A204.1 (cell line): ENCODE results near the gene ST6GALNAC3.

Experiments used
- FAIRE-seq: peaks from 2 replicates; lab custom pipeline; 2012; peaks lifted over from hg19 to GRCh38; lab: Jason Lieb, UNC

The ST6GALNAC3 gene

DNA sequence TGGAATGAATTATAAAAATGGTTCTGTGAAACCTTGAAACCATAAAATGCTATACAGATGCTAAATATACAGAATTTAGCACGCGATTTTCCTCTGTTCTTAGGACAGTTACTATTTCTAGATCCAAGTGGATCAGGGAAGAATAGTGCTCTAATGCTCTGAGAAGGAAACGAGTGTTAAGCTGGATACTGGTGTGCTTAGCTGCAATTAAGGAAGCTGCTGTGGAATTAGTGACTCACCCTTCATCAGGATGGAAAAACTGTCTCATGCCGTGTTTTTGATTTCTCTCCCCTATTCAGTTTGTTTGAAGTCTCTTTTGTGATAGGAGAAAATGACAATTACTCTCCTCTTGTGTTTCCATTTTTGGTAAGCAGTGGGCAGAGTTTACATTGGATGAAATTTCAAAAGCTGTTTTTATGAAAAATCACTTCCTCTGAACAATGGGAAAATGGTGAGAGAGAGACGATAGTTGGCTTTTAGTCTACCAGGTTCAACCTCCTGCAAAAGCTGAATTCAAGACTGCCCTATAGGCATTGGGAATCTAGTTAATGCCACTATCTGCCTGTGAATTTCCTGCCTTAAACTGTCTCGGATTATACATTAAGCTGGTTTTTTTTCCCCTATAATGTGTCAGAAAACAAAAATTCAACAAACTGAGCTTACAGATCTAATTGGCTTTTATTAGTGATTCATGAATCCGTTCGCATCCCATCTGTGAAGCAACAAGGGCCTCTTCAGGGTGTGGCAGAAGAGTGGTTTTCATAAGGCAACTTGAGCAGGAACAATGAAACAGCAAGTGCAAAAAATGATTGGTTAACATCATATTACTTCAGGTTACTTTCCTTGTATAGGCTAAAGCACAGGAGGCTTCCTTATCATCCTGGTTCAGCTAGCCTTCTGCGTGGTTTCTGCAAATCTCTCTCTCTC, 179.8 kb downstream of the ST6GALNAC3 start:
- FAIRE-seq = no peak

DNA sequence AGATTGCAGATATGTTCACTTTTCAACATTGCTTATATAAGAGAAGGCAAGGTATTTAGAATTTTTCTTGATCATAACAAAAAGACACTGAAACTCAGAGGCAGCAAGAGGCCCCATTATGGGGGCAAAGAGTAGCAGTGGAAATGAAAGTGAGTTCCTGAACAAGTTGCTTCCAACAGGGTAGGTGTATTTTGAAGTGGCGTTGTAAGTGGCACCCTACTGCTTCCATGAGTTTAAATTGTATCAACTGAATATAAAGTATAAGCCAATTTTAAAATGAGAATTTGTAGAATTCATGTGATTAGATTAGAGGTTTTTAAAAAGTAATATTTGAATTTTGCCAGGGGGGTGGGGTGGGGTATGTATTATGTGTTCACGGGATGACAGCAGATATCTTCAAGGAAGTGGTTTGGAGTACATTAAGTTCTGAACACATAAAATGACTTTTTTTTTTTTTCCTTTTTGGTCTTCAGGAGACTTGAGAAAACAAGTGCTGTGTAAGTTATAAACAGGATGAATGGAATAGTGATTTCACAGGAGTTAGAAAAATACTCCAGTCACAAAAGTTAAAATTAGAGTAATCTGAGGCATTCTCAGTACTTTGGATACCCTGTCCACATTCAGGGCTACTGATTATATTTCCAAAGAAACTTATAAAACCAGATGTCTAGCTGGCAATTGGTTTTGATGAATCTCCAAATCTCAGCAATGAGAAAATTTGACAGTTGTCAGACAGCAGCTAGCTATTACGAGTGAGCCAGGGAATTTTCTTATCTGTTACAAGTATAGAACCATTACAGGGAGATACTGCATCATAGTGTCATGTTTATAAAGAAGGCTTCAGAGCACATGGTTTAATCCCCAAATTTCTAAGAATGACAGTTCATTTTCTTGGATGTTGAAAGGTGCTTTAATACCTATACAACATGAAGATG, 182.0 kb downstream of the ST6GALNAC3 start:
- FAIRE-seq = no peak

DNA sequence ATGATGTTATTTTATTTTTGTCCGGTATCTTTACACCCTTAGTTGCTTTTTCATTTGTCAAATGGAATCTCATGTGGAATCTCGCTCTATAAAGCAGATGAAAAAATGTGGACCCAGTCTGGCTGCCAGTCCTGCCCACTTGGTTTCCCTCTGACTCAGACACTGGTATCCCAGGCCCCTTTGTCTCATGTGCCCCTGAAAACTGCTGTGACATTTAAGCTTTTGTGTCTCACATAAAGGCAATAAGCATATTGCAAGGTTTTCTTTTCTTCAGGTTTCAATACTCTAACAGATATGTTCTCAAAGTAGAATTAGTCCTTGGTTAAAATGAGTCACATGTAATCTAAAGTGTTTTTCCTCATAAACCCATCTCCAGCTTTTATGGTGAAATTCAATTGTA, 183.3 kb downstream of the ST6GALNAC3 start:
- FAIRE-seq = no peak

DNA sequence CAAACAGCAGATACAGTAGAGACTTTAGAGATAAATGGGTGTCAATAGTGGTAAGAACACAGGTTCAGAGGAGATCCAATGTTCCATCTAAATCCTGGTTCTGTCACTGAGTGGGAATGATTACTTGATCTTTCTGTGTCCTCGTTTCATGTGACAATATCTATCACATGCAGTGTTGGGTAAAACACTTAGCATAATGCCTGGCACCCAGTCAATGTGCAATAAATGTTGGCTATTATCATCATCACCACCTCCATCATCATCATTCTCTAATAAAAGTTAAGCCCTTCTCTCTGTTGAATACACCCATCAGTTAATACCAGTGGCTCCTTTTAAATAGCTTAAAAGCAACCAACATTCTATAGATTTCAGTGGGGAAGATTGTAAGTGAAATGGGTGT, 184.7 kb downstream of the ST6GALNAC3 start:
- no peak for FAIRE-seq

DNA sequence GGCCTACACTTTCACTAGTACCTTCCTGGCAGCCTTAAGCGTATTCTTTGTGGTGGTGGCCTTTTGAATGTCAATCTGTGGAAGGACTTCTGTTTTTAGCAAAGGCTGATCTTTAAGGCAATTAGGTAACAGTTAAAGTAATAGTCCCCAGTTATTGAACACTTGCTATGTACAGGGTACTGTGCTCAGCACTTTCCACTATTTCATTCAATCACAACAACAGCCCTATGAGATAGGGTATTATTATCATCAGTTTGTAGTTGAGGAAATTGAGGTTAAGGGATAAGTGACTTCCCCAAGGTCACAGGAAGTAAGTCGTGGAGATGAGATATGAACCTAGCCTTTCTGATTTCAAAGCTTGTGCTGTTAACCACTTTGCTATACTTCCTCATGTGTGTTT, 185.7 kb downstream of the ST6GALNAC3 start:
- no peak for FAIRE-seq

DNA sequence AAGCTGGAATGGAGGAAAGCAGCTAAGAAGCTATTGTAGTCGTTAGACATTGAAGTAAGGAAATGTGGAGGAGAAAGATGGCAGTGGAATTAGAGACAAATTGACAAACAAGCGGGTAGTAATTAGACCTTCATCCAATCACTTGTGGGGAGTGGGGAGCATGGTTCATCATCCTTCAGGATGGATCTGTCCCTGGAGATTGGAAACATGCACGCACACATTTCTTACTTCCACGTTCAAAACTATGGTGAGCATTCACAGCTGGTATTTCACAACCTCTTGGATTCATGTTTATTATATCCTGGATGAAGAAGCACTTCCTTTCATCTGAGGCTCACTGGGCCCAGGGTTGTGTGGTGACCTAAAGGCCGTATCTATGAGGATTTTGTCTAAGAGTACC, 188.1 kb downstream of the ST6GALNAC3 start:
- no peak for FAIRE-seq

DNA sequence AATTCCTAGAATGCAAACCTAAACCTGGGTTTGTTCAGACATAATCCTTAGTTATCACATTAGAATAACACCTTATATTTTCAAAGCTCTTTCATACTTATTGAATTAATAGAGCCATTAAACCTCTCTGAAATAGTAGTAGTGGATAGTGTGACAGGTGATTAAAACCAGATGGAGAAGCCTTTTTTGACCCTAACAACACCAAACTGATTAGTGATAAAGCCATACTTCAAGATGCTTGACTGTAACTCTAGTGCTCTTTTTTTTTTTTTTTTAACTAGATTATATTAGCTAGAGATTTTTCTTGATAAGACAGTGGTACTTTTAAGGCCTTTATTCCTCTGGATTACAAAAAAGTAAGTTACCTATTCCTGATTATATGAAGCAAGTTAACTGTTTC, 190.1 kb downstream of the ST6GALNAC3 start:
- FAIRE-seq = no peak

DNA sequence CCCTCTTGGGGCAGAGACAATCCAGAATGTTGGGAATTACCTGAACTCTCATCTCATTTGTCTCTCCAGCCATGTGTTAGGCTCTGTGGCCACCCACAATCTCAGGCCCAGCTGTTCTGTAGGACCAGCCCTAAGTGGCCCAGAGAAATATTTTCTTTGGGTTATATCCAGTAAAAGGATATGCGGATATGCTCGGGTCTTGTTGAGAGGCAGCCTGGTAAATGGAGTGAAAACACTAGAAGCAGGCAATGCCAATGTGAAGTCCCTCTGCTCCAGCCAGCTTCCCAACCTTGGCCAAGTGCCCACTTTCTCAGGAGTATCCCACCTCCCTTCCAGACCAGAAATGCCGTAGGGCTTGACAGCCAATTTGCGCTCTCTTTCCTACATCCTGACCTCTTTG, 192.2 kb downstream of the ST6GALNAC3 start:
- no peak for FAIRE-seq

DNA sequence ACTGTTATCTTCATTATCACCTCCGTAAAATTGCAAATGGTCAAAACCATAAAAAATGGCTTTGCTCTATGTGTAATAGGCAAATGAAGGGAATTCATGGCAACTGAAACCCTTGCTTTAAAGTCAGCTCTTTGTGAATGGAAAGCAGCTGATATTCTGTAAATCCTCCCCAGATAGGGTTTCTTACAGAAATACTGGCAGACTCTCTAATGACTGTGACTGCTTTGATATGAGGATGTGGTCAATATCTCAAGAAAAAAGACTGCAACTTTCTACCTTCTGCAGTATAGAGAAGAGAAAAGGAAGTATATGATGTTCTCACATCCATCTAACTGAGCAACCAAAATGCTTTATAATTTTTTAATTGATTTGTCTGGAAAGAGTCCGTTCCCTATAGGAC, 193.1 kb downstream of the ST6GALNAC3 start:
- no peak for FAIRE-seq

DNA sequence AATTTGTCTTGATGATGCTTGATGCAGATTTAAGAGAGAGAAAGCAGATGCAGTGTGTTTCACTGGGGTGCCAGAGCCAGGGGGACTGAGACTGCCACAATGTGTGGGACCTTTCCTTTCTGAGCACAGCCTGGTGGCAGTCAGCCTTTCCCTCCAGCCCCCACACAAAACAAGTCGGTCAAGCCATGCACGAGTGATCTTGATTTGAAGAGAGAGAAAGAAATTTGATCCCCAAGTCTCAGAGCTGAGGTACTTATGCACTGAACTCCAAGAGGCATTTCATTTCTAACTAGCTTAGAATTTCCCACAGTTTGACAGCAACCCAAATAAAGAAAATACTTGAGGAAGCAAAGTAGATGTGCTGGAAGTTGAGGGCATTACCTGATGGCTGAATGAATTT, 193.8 kb downstream of the ST6GALNAC3 start:
- FAIRE-seq = no peak

DNA sequence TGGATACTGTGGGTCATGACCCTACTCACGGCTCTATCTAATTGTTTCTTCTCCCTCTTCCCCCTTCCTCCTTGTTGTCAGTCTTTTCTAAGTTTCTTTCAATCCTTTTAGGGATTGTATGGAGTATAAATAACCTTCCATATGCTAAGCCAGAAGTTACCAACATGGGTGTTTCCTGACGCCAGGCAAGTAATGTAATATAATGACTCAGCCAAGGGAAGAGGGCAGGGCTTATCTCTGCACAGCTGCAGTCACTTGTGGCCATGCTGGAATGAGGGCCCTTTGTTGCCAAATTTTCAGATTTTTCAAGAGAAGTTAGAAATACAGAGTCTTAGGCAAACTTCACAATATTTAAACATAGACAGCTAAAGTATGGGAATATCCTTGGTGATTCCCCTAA, 194.6 kb downstream of the ST6GALNAC3 start:
- FAIRE-seq = no peak

DNA sequence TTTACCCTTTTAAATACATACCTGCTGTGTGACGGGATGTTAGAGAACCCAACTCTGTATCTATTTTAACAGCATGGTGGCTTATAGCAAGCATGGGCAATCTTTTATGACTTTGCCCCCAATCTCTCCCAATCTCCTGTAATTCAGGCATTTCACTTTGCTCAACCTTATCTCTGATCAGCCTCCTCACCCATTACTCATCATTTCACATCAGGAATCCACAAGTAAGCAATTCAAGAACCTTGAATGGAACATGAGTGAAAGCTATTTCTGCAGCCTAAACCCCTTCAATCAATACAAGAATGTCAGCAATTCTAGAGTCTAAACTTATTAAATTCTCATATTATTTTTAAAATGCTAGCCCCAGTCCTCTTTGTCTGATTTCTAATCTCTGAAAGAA, 199.8 kb downstream of the ST6GALNAC3 start:
- FAIRE-seq = no peak

DNA sequence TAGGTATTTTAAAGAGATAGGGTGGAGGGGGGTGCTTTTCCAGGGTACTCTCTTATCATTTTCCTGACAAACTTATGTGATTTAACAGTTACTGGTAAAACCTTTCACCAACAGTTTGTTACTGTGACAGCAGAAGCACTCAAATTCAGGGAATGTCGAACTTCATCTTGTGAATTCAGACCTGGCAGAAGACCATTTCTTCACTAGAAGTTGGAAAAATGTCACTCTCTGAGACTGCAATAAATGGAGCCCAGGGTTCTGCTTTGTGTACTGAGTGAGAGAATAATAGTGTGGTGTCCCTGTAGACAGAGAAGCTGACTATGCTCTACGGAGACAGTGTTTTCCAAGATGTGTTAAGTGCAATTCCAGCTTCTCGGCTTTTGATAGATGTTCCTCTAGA, 200.2 kb downstream of the ST6GALNAC3 start:
- FAIRE-seq = no peak

DNA sequence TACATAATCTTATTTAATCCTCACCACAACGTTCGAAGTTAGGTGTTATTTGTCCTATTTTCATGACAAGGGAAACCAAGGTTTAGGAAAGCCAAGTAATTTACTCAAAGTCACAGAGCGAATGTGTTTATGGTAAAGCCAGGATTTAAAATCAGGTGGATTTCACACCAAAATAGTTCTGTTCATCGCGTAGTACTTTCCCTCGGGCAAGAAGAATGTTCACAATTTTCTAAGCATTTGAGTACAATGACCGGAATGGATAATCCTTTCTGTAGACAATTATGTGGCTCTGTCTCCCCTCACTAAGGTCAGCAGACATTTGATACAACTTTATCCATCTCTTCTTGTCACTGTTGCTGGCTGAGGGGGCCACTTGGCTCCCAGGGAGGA, 204.2 kb downstream of the ST6GALNAC3 start:
- no peak for FAIRE-seq

DNA sequence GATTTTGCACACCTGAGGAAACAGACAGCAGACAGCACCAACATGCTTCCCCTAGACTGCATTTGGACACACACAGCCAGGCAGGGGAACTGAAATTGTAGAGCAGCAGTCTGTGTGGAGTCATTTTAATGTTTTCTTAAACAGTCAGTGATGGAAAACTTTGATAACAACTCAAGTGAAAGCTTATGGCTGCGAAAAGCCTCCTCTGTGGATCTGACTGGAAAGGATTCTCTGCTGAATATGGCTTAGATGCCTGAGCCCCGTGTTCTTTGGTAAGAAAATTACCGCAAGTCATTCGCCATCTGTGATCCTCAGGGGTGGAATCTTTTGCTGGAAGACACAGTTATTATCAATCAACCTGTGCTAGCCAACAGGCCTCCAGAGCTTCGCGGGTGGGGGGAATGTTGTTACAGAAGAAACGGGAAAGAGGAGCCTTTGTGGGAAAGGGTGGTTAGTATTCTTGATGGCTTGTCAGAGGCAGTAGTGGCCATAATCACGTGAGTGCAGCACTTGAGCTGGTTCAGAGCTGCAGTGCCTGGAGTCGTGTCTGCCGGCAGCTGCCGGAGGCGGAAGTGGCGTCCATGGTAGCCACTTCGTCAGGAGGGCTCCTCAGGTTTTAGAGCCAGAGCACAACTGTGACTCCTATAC, 204.7 kb downstream of the ST6GALNAC3 start:
- FAIRE-seq = no peak

DNA sequence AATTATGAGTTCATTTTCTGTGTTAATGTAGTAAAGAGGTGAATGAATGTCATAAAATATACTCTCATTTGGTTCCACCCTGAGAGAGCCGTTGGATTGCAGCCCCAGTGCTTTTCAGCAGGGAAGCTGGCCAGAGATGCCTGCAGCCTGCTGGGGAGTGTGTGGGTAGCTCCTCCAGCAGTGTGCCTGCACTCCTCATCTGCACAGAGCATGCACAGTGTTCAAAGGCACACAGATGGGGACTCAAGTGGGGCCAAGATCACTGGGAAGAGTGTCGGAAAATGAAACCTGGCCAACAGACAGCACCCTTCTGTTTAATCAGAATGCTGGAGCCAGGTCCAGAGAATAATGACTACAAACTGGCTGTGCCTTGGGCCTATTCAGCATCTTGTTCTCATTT, 206.8 kb downstream of the ST6GALNAC3 start:
- FAIRE-seq = no peak

DNA sequence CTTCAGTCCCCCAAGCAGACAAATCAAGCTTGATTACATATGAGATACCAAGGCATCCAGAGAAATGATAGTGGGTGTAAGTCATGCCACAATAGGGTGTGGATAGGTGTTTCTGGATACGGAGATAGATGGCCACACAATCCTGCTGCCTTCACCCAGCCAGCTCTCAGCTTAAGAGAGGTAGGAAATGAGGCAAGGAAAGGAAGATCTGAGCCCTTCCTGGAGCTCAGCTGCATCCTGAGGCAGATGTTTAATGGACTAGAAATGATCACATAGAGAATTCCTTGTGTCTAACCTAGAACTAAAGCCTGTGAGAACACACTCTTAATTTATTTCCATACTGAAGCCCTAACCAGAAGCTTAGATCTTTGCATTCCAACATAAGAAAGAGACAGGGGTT, 210.3 kb downstream of the ST6GALNAC3 start:
- no peak for FAIRE-seq

DNA sequence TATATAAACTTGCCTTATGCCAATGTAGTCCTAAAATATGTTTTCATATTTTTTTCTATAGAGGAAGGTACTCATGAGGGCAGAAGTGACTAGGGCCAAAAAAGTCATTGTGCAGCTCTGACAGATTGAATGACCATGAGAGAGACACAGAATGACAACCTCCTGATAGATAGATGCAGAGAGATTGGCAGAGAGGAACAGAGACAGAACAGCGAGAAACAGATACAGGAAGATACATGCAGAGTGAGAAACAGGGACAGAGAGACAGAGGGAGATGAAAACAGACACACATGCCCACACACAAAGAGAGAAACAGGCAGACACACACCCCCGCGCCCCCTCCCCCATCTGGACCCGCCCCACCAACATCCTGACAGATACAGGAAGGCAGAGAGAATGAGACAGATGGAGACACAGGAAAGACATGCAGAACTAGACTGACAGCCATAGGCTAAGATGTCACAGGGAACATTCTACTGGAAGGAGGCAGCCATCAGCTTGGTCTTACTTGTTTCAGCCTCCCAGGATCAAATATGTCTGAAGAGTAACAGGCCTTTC, 211.1 kb downstream of the ST6GALNAC3 start:
- no peak for FAIRE-seq

DNA sequence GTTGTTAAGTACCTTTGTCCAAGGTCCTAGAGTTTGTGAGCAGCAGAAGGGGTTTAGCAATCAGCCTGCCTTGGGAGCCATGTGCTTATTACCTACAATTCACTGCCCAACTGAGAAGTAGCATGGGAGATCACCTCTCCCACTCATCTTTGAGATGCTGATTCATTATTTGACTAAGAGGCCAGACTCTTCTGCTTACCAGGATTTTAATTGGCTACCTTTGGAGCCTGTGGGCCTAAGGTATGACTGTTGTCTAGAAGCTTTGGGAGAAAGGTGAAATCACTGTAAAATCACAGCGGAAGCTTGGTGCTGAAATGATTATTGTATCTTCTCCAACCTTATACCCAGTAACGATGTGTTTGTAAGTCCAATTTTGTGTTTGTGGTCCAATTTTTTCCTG, 213.4 kb downstream of the ST6GALNAC3 start:
- no peak for FAIRE-seq

DNA sequence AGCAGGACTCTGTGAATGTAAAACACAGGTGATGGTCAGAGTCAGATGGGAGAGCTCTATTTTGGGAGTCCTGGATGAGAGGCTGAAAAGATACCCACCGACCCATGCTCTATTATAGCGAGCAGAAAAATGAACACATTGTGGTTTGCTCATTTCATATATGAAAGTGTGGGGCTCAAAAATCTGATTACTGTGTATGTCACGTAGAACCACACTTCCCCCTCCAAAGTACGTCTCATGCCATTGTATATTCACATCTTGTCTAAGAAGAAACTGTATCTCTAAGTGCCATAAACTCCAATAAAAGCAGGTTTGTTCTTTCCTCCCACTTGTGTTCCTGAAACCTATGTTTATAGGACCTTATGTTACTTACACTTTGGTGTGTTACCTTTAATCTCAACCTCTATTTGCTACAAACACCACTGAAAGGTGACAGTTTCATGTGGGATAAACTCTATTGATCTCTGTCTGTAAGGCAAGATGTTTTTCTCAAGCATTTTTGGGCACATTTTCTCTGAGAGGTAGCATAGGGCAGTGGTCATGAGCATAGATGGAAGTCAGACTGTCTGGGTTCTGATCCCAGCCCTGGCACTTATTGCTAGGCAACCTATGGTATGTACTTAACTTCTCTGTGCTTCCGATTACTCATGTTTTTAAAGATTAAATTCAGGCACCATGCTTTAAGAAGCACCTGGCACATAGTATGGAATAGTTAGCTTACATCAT, 214.4 kb downstream of the ST6GALNAC3 start:
- FAIRE-seq = no peak

DNA sequence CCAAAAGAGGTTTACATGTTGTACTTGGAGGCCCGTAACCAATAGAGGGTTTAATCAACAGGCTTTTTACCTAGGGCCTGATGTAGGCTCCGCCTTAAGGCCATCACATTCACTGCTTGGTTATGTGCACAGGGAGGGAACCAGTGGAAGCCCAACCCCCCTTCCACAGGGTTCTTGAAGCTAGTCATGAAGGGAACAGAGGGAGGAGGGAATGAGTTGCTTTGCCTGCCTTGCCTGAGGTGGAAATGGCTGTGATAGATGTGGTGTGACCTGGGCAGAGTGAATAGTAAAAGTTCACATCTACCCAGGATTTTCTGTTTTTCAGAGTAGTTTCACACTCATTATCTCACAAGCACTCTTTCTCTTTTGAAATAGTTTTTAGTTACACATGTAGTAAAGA, 215.1 kb downstream of the ST6GALNAC3 start:
- FAIRE-seq = no peak

DNA sequence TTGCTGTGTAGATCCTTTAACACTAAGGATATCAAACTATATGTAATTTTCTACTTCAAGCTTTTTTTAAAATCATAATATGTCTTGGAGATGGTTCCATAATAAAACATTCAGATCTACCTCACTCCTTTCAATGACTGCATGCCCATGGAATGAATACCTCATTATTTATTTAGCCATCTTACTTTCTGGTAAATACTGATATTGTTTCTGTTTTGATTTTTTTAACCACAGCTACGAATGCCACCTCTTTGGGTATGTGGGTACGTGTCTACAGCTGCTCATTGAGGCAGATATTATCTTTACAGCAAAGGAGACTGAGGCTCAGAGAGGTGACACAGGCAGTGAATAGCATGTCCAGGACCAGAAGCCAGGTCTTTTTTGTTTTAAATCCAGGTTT, 215.7 kb downstream of the ST6GALNAC3 start:
- FAIRE-seq = no peak
